ENCODE data around the gene CRADD. TPM values are rescaled to one million over a fixed set of nuclear protein-coding genes. Genes with fewer than 3 reads are reported as not detected.

The CRADD gene
- total RNA-seq, 4 donors from 2014 or later, result 51.0 to 86.3 (median 56.6) TPM

- whole genome bisulfite sequencing, 2 donors, result 88 to 90% methylated on average over 5 of the region's 5 CpGs
Observed at GRCh38 chr12:93902736-93903562, 225.8 kb downstream of the CRADD start.

GRCh38 chr12:93904124-93904523, 226.9 kb downstream of the CRADD start:
- WGBS, 2 donors, result 80 to 82% methylated on average over 4 of the region's 4 CpGs
- no peaks in the 10 kb centered on the region for H3K36me3 ChIP-seq
- TF ChIP-seq EP300 (IDR thresholded peaks at IDR 0.05), result no peak
- no peak for TF ChIP-seq POLR2A (IDR thresholded peaks at IDR 0.05)
- TF ChIP-seq CTCF (IDR thresholded peaks at IDR 0.05), result no peak
- H3K9me3 ChIP-seq, result peaks cover 0 to 14% (median 0%) of the 10 kb centered on the region in 4 donors
- H3K4me3 ChIP-seq, result no peak overlapping the region
- no peak for DNase-seq (ENCODE audit: low spot score in 2 of 2)
- peaks cover 0 to 2% (median 0%) of the 10 kb centered on the region in 4 donors for H3K4me1 ChIP-seq
- no peaks in the 10 kb centered on the region for H3K27me3 ChIP-seq
- no peak overlapping the region for H3K27ac ChIP-seq

More at GRCh38 chr12:93902736-93903562, 225.8 kb downstream of the CRADD start:
- no peak for TF ChIP-seq EP300 (IDR thresholded peaks at IDR 0.05)
- TF ChIP-seq POLR2A (IDR thresholded peaks at IDR 0.05), result no peak
- TF ChIP-seq CTCF (IDR thresholded peaks at IDR 0.05), result no peak
- Histone ChIP-seq H3K4me1 (no peaks in the 10 kb centered on the region), H3K9me3 (peaks cover 0 to 14% (median 0%) of the 10 kb centered on the region in 4 donors), H3K4me3 (no peak overlapping the region), H3K36me3 (no peaks in the 10 kb centered on the region), H3K27ac (no peak overlapping the region), H3K27me3 (no peaks in the 10 kb centered on the region)
- DNase-seq (ENCODE audit: low spot score in 2 of 2), result no peak

GRCh38 chr12:93908264-93908663, 231.1 kb downstream of the CRADD start:
- no peaks in the 10 kb centered on the region for H3K36me3 ChIP-seq
- H3K27me3 ChIP-seq, result no peaks in the 10 kb centered on the region
- peaks cover 0 to 7% (median 0%) of the 10 kb centered on the region in 4 donors for H3K4me1 ChIP-seq
- no peak for DNase-seq (ENCODE audit: low spot score in 2 of 2)
- TF ChIP-seq CTCF (IDR thresholded peaks at IDR 0.05), result no peak
- no peak for TF ChIP-seq POLR2A (IDR thresholded peaks at IDR 0.05)
- TF ChIP-seq EP300 (IDR thresholded peaks at IDR 0.05), result no peak
- no peaks in the 10 kb centered on the region for H3K9me3 ChIP-seq
- no peak overlapping the region for H3K4me3 ChIP-seq
- no peak overlapping the region for H3K27ac ChIP-seq
- WGBS, 2 donors, result 91 to 94% methylated on average over 2 of the region's 2 CpGs

GRCh38 chr12:93908846-93909567, 231.8 kb downstream of the CRADD start:
- WGBS, 2 donors, result 49 to 54% methylated on average over 12 of the region's 12 CpGs
- no peak for TF ChIP-seq CTCF (IDR thresholded peaks at IDR 0.05)
- no peak for TF ChIP-seq EP300 (IDR thresholded peaks at IDR 0.05)
- no peak for TF ChIP-seq POLR2A (IDR thresholded peaks at IDR 0.05)

GRCh38 chr12:93911396-93911795, 234.2 kb downstream of the CRADD start:
- Histone ChIP-seq H3K36me3 (no peaks in the 10 kb centered on the region), H3K4me3 (no peak overlapping the region), H3K9me3 (no peaks in the 10 kb centered on the region), H3K4me1 (peaks cover 0 to 7% (median 0%) of the 10 kb centered on the region in 4 donors), H3K27me3 (no peaks in the 10 kb centered on the region), H3K27ac (no peak overlapping the region)
- 85 to 90% methylated on average over 1 of the region's 1 CpG for WGBS, 2 donors
- TF ChIP-seq CTCF (IDR thresholded peaks at IDR 0.05), result no peak
- TF ChIP-seq POLR2A (IDR thresholded peaks at IDR 0.05), result no peak
- no peak for TF ChIP-seq EP300 (IDR thresholded peaks at IDR 0.05)
- no peak for DNase-seq (ENCODE audit: low spot score in 2 of 2)

More at GRCh38 chr12:93908846-93909567, 231.8 kb downstream of the CRADD start:
- Histone ChIP-seq H3K4me3 (no peak overlapping the region), H3K36me3 (no peaks in the 10 kb centered on the region), H3K27me3 (no peaks in the 10 kb centered on the region), H3K9me3 (no peaks in the 10 kb centered on the region), H3K4me1 (peaks cover 0 to 7% (median 0%) of the 10 kb centered on the region in 4 donors), H3K27ac (no peak overlapping the region)
- DNase-seq (ENCODE audit: low spot score in 2 of 2), result no peak
